Measurements from ENCODE around the gene SUCLG2. TPM values are rescaled to one million over a fixed set of nuclear protein-coding genes. Genes with fewer than 3 reads are reported as not detected.

The SUCLG2 gene
- total and polyA plus RNA-seq, 2 experiments from 2014 or later = 49.9 TPM

DNA sequence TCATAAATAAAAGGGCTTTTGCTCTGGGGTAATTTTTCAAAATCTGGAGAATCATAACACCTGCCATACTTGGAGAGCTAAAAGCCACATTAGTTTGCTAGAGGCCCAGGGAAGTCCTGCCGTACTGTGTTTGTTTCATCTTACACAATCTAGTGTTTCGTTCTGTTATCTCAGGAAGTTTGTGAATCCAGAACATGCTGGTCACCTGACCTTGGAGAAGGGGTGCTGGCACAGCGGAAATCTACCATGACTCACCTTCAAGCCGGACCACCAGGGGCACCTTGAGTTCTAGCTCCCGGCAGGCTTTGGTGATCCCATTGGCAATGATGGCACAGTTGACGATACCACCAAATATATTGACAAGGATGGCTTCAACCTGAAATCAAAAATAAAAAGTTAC is 253.9 kb downstream of the SUCLG2 start:
- Histone ChIP-seq H3K36me3 (ENCODE audit: low read depth) (peaks cover 7% of the 10 kb centered on the region; the same call in 1 of the 2 replicates), H3K9ac (no peak overlapping the region), H3K27me3 (replicated peaks; ENCODE audit: insufficient read depth) (no peaks in the 10 kb centered on the region), H2AFZ (no peak overlapping the region), H3K27ac (no peak overlapping the region), H3K79me2 (ENCODE audit: insufficient read depth) (no peaks in the 10 kb centered on the region), H3F3A (ENCODE audit: insufficient read depth) (no peaks in the 10 kb centered on the region), H3K9me2 (ENCODE audit: insufficient read depth) (no peaks in the 10 kb centered on the region), H4K20me1 (ENCODE audit: insufficient read depth) (no peaks in the 10 kb centered on the region), H3K4me3 (no peak overlapping the region), H3K9me3 (ENCODE audit: low read depth) (no peaks in the 10 kb centered on the region), H3K4me2 (ENCODE audit: unreplicated experiment) (no peak overlapping the region), H3K4me1 (ENCODE audit: insufficient read depth) (no peaks in the 10 kb centered on the region)
- DNase-seq = no peak
- TF ChIP-seq EZH2phosphoT487 (IDR thresholded peaks at IDR 0.05; ENCODE audit: insufficient read depth, low read depth) = no peak
- TF ChIP-seq EZH2 (IDR thresholded peaks at IDR 0.05; ENCODE audit: insufficient read depth, poor library complexity, severe bottlenecking) = no peak
- 88% methylated on average over 6 of the region's 6 CpGs for WGBS, 2 experiments (ENCODE audit: low coverage in 1 of 2, low lambda C conversion rate in 2 of 2, missing lambda C conversion rate in 2 of 2)
- in situ Hi-C loops (cut with MboI) = no loop called here

- H3K9me3 ChIP-seq (ENCODE audit: low read depth) = no peaks in the 10 kb centered on the region
- no peak overlapping the region for H3K27ac ChIP-seq
- in situ Hi-C loops (cut with MboI) = no loop called here
- H3K4me2 ChIP-seq (ENCODE audit: unreplicated experiment) = no peak overlapping the region
- no peaks in the 10 kb centered on the region for H3K4me1 ChIP-seq (ENCODE audit: insufficient read depth)
- DNase-seq = no peak
- no peaks in the 10 kb centered on the region for H3F3A ChIP-seq (ENCODE audit: insufficient read depth)
- TF ChIP-seq EZH2 (IDR thresholded peaks at IDR 0.05; ENCODE audit: insufficient read depth, poor library complexity, severe bottlenecking) (no peak), EZH2phosphoT487 (IDR thresholded peaks at IDR 0.05; ENCODE audit: insufficient read depth, low read depth) (no peak)
- no peaks in the 10 kb centered on the region for H3K27me3 ChIP-seq (replicated peaks; ENCODE audit: insufficient read depth)
- H3K4me3 ChIP-seq = no peak overlapping the region
- H3K9ac ChIP-seq = no peak overlapping the region
- H3K36me3 ChIP-seq (ENCODE audit: low read depth) = no peaks in the 10 kb centered on the region
- no peak overlapping the region for H2AFZ ChIP-seq
- no peaks in the 10 kb centered on the region for H3K9me2 ChIP-seq (ENCODE audit: insufficient read depth)
- H4K20me1 ChIP-seq (ENCODE audit: insufficient read depth) = no peaks in the 10 kb centered on the region
- H3K79me2 ChIP-seq (ENCODE audit: insufficient read depth) = no peaks in the 10 kb centered on the region
- WGBS, 2 experiments (ENCODE audit: low coverage in 1 of 2, low lambda C conversion rate in 2 of 2, missing lambda C conversion rate in 2 of 2) = 99 to 100% methylated on average over 2 of the region's 2 CpGs
Measured at GRCh38 chr3:67389176-67389575, 265.2 kb downstream of the SUCLG2 start.

DNA sequence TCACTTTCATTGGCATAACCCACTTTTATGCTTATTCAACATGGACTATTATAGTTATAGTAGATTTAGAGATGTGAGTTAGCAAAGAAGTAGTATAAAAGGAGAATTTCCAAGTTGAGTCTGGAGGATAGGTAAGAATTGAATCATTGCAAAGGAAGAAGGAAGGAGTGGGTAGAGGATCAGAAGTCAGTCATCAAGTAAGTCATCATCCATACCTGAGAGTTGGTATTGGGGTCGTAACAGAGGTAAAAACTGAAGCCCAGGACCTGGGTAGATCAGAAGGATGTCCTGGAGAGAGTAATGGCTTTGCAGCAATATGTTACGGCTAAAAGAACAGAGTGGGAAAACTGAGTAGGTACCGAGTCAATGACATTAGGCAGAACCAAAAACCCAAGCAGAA is 265.7 kb downstream of the SUCLG2 start:
- TF ChIP-seq EZH2phosphoT487 (IDR thresholded peaks at IDR 0.05; ENCODE audit: insufficient read depth, low read depth) (no peak), EZH2 (IDR thresholded peaks at IDR 0.05; ENCODE audit: insufficient read depth, poor library complexity, severe bottlenecking) (no peak)
- Histone ChIP-seq H3K9ac (no peak overlapping the region), H3K27me3 (replicated peaks; ENCODE audit: insufficient read depth) (no peaks in the 10 kb centered on the region), H3K9me2 (ENCODE audit: insufficient read depth) (no peaks in the 10 kb centered on the region), H3K36me3 (ENCODE audit: low read depth) (no peaks in the 10 kb centered on the region), H3K79me2 (ENCODE audit: insufficient read depth) (no peaks in the 10 kb centered on the region), H3F3A (ENCODE audit: insufficient read depth) (no peaks in the 10 kb centered on the region), H3K9me3 (ENCODE audit: low read depth) (no peaks in the 10 kb centered on the region), H3K4me2 (ENCODE audit: unreplicated experiment) (no peak overlapping the region), H3K4me3 (no peak overlapping the region), H3K4me1 (ENCODE audit: insufficient read depth) (no peaks in the 10 kb centered on the region), H2AFZ (no peak overlapping the region), H4K20me1 (ENCODE audit: insufficient read depth) (no peaks in the 10 kb centered on the region), H3K27ac (no peak overlapping the region)
- WGBS, 2 experiments (ENCODE audit: low coverage in 1 of 2, low lambda C conversion rate in 2 of 2, missing lambda C conversion rate in 2 of 2) = 96 to 99% methylated on average over 3 of the region's 3 CpGs
- in situ Hi-C loops (cut with MboI) = no loop called here
- no peak for DNase-seq

GRCh38 chr3:67386451-67386850 is 268.0 kb downstream of the SUCLG2 start:
- H3K27ac ChIP-seq = no peak overlapping the region
- H3K36me3 ChIP-seq (ENCODE audit: low read depth) = no peaks in the 10 kb centered on the region
- no peak overlapping the region for H3K4me3 ChIP-seq
- no peak overlapping the region for H2AFZ ChIP-seq
- no peaks in the 10 kb centered on the region for H3K27me3 ChIP-seq (replicated peaks; ENCODE audit: insufficient read depth)
- H3K79me2 ChIP-seq (ENCODE audit: insufficient read depth) = no peaks in the 10 kb centered on the region
- no peaks in the 10 kb centered on the region for H3F3A ChIP-seq (ENCODE audit: insufficient read depth)
- TF ChIP-seq EZH2 (IDR thresholded peaks at IDR 0.05; ENCODE audit: insufficient read depth, poor library complexity, severe bottlenecking) = no peak
- TF ChIP-seq EZH2phosphoT487 (IDR thresholded peaks at IDR 0.05; ENCODE audit: insufficient read depth, low read depth) = no peak
- no peaks in the 10 kb centered on the region for H4K20me1 ChIP-seq (ENCODE audit: insufficient read depth)
- no peaks in the 10 kb centered on the region for H3K4me1 ChIP-seq (ENCODE audit: insufficient read depth)
- 71 to 75% methylated on average over 5 of the region's 5 CpGs for WGBS, 2 experiments (ENCODE audit: low coverage in 1 of 2, low lambda C conversion rate in 2 of 2, missing lambda C conversion rate in 2 of 2)
- H3K9ac ChIP-seq = no peak overlapping the region
- in situ Hi-C loops (cut with MboI) = no loop called here
- no peak overlapping the region for H3K4me2 ChIP-seq (ENCODE audit: unreplicated experiment)
- H3K9me3 ChIP-seq (ENCODE audit: low read depth) = no peaks in the 10 kb centered on the region
- H3K9me2 ChIP-seq (ENCODE audit: insufficient read depth) = no peaks in the 10 kb centered on the region
- no peak for DNase-seq
